Stimulated activated memory B cell treated with anti-CD40 and anti-IgM and Interleukin-4, amounts not matched to agents 10 μg/mL and 1 μg/mL and 100 μg/mL, for 72 hours (primary cell): Measurements from ENCODE around the gene ASTN2.

ENCODE experiments used
- ATAC-seq: fragments of 150-1000 bp; cut with Tn5 transposase; 2 replicates; pipeline ENCODE4 v1.10.0; 2021
- H3K27ac Mint-ChIP-seq: one replicate; pipeline ENCODE4 v1.8.0; 2022; ENCODE audit warnings: mild to moderate bottlenecking, mixed read lengths
- H3K27me3 Mint-ChIP-seq: one replicate; pipeline ENCODE4 v1.8.0; 2022; ENCODE audit warnings: mixed read lengths
- H3K36me3 Mint-ChIP-seq: one replicate; pipeline ENCODE4 v1.8.0; 2022; ENCODE audit warnings: mixed read lengths
- H3K4me1 Mint-ChIP-seq: one replicate; pipeline ENCODE4 v1.8.0; 2022; ENCODE audit warnings: mixed read lengths
- H3K4me3 Mint-ChIP-seq: one replicate; pipeline ENCODE4 v1.8.0; 2022; ENCODE audit warnings: mild to moderate bottlenecking, moderate library complexity, mixed read lengths
- H3K9me3 Mint-ChIP-seq: one replicate; pipeline ENCODE4 v1.8.0; 2022; ENCODE audit warnings: mixed read lengths

Gene ASTN2

GRCh38 chr9:116643691-116644090 lies 771.2 kb downstream of the ASTN2 start:
- ATAC-seq: no peak
- H3K4me3 Mint-ChIP-seq: no peak overlapping the region
- no peaks in the 10 kb centered on the region for H3K9me3 Mint-ChIP-seq
- no peaks in the 10 kb centered on the region for H3K27me3 Mint-ChIP-seq
- no peak overlapping the region for H3K27ac Mint-ChIP-seq
- H3K4me1 Mint-ChIP-seq: no peaks in the 10 kb centered on the region
- no peaks in the 10 kb centered on the region for H3K36me3 Mint-ChIP-seq

- no peak overlapping the region for H3K27ac Mint-ChIP-seq
Measured at GRCh38 chr9:116641292-116642059, 773.4 kb downstream of the ASTN2 start.

GRCh38 chr9:116639251-116639741 lies 775.6 kb downstream of the ASTN2 start:
- Mint-ChIP-seq H3K27me3 (no peaks in the 10 kb centered on the region), H3K27ac (no peak overlapping the region), H3K4me3 (no peak overlapping the region), H3K9me3 (no peaks in the 10 kb centered on the region), H3K36me3 (no peaks in the 10 kb centered on the region), H3K4me1 (no peaks in the 10 kb centered on the region)
- ATAC-seq: no peak

More at GRCh38 chr9:116641292-116642059, 773.4 kb downstream of the ASTN2 start:
- no peak for ATAC-seq
- Mint-ChIP-seq H3K36me3 (no peaks in the 10 kb centered on the region), H3K4me3 (no peak overlapping the region), H3K27me3 (no peaks in the 10 kb centered on the region), H3K9me3 (no peaks in the 10 kb centered on the region), H3K4me1 (no peaks in the 10 kb centered on the region)

GRCh38 chr9:116635908-116636307 lies 778.9 kb downstream of the ASTN2 start:
- peak; percentile 22 for ATAC-seq
- Mint-ChIP-seq H3K4me1 (no peaks in the 10 kb centered on the region), H3K9me3 (peaks cover 3% of the 10 kb centered on the region), H3K4me3 (no peak overlapping the region), H3K27me3 (no peaks in the 10 kb centered on the region), H3K27ac (no peak overlapping the region), H3K36me3 (peaks cover 11% of the 10 kb centered on the region)

GRCh38 chr9:116632990-116633838 lies 781.6 kb downstream of the ASTN2 start:
- Mint-ChIP-seq H3K36me3 (peaks cover 11% of the 10 kb centered on the region), H3K4me1 (no peaks in the 10 kb centered on the region), H3K4me3 (no peak overlapping the region), H3K27ac (no peak overlapping the region), H3K9me3 (peaks cover 3% of the 10 kb centered on the region), H3K27me3 (no peaks in the 10 kb centered on the region)
- ATAC-seq: no peak

GRCh38 chr9:116629634-116630033 lies 785.2 kb downstream of the ASTN2 start:
- peaks cover 3% of the 10 kb centered on the region for H3K9me3 Mint-ChIP-seq
- no peaks in the 10 kb centered on the region for H3K4me1 Mint-ChIP-seq
- no peaks in the 10 kb centered on the region for H3K27me3 Mint-ChIP-seq
- H3K27ac Mint-ChIP-seq: no peak overlapping the region
- ATAC-seq: no peak
- H3K36me3 Mint-ChIP-seq: peaks cover 17% of the 10 kb centered on the region
- no peak overlapping the region for H3K4me3 Mint-ChIP-seq

- no peak for ATAC-seq
- H3K4me3 Mint-ChIP-seq: no peak overlapping the region
- peaks cover 15% of the 10 kb centered on the region for H3K36me3 Mint-ChIP-seq
- no peaks in the 10 kb centered on the region for H3K27me3 Mint-ChIP-seq
- no peaks in the 10 kb centered on the region for H3K4me1 Mint-ChIP-seq
- no peak overlapping the region for H3K27ac Mint-ChIP-seq
- H3K9me3 Mint-ChIP-seq: peaks cover under 1% of the 10 kb centered on the region
Measured at GRCh38 chr9:116628716-116629115, 786.1 kb downstream of the ASTN2 start.

- Mint-ChIP-seq H3K4me1 (no peaks in the 10 kb centered on the region), H3K9me3 (no peaks in the 10 kb centered on the region), H3K36me3 (peaks cover 12% of the 10 kb centered on the region), H3K27me3 (no peaks in the 10 kb centered on the region), H3K4me3 (no peak overlapping the region), H3K27ac (no peak overlapping the region)
- ATAC-seq: no peak
Measured at GRCh38 chr9:116627433-116627832, 787.4 kb downstream of the ASTN2 start.

- Mint-ChIP-seq H3K4me3 (no peak overlapping the region), H3K36me3 (peaks cover 12% of the 10 kb centered on the region), H3K27ac (no peak overlapping the region), H3K4me1 (no peaks in the 10 kb centered on the region), H3K27me3 (no peaks in the 10 kb centered on the region), H3K9me3 (no peaks in the 10 kb centered on the region)
- no peak for ATAC-seq
Measured at GRCh38 chr9:116626762-116627161, 788.1 kb downstream of the ASTN2 start.

GRCh38 chr9:116623715-116624114 lies 791.1 kb downstream of the ASTN2 start:
- Mint-ChIP-seq H3K27ac (no peak overlapping the region), H3K4me1 (no peaks in the 10 kb centered on the region), H3K27me3 (no peaks in the 10 kb centered on the region), H3K4me3 (no peak overlapping the region), H3K36me3 (peaks cover 5% of the 10 kb centered on the region), H3K9me3 (no peaks in the 10 kb centered on the region)
- ATAC-seq: no peak

GRCh38 chr9:116617389-116617788 lies 797.5 kb downstream of the ASTN2 start:
- Mint-ChIP-seq H3K4me1 (no peaks in the 10 kb centered on the region), H3K4me3 (no peak overlapping the region), H3K9me3 (peaks cover 12% of the 10 kb centered on the region), H3K27ac (no peak overlapping the region), H3K27me3 (no peaks in the 10 kb centered on the region), H3K36me3 (peaks cover 28% of the 10 kb centered on the region)
- ATAC-seq: no peak

GRCh38 chr9:116616304-116616914 lies 798.4 kb downstream of the ASTN2 start:
- no peaks in the 10 kb centered on the region for H3K27me3 Mint-ChIP-seq
- ATAC-seq: no peak
- H3K9me3 Mint-ChIP-seq: peaks cover 12% of the 10 kb centered on the region
- H3K4me3 Mint-ChIP-seq: no peak overlapping the region
- H3K36me3 Mint-ChIP-seq: peaks cover 32% of the 10 kb centered on the region
- H3K27ac Mint-ChIP-seq: no peak overlapping the region
- no peaks in the 10 kb centered on the region for H3K4me1 Mint-ChIP-seq

GRCh38 chr9:116608064-116608463 lies 806.8 kb downstream of the ASTN2 start:
- ATAC-seq: no peak
- Mint-ChIP-seq H3K36me3 (peaks cover 44% of the 10 kb centered on the region), H3K9me3 (peaks cover 3% of the 10 kb centered on the region), H3K27me3 (no peaks in the 10 kb centered on the region), H3K4me1 (no peaks in the 10 kb centered on the region), H3K27ac (no peak overlapping the region), H3K4me3 (no peak overlapping the region)

GRCh38 chr9:116605904-116606341 lies 808.9 kb downstream of the ASTN2 start:
- Mint-ChIP-seq H3K36me3 (peaks cover 33% of the 10 kb centered on the region), H3K4me3 (no peak overlapping the region), H3K27me3 (no peaks in the 10 kb centered on the region), H3K9me3 (no peaks in the 10 kb centered on the region), H3K4me1 (no peaks in the 10 kb centered on the region), H3K27ac (no peak overlapping the region)
- ATAC-seq: no peak

GRCh38 chr9:116605060-116605459 lies 809.8 kb downstream of the ASTN2 start:
- H3K9me3 Mint-ChIP-seq: no peaks in the 10 kb centered on the region
- no peaks in the 10 kb centered on the region for H3K4me1 Mint-ChIP-seq
- ATAC-seq: no peak
- no peak overlapping the region for H3K27ac Mint-ChIP-seq
- peaks cover 31% of the 10 kb centered on the region for H3K36me3 Mint-ChIP-seq
- no peak overlapping the region for H3K4me3 Mint-ChIP-seq
- H3K27me3 Mint-ChIP-seq: no peaks in the 10 kb centered on the region
